Measurements from ENCODE around the gene SLC7A11.

The SLC7A11 gene

GRCh38 chr4:138242076-138242833, at the start of gene SLC7A11:
TSS of gene SLC7A11 (minus strand) at chr4:138242349. CDS start at chr4:138242069, 280 bp downstream.
- Histone ChIP-seq H3K27ac (ENCODE audit: low read depth, low read length) (no peak within 1 kb of the TSS), H3K9ac (ENCODE audit: low read length) (no peak within 1 kb of the TSS)

GRCh38 chr4:138291431-138291830, 49.3 kb upstream of the SLC7A11 start:
- Histone ChIP-seq H3K27me3 (ENCODE audit: control insufficient read depth, insufficient read depth, low read length) (no peaks in the 10 kb centered on the region), H3K4me3 (ENCODE audit: low read length) (no peak overlapping the region), H3K4me1 (ENCODE audit: control insufficient read depth, insufficient read depth, low read length) (no peaks in the 10 kb centered on the region), H3K27ac (ENCODE audit: low read depth, low read length) (no peak overlapping the region), H3K36me3 (ENCODE audit: control insufficient read depth, insufficient read depth, low read length) (no peaks in the 10 kb centered on the region), H3K9ac (ENCODE audit: low read length) (no peak overlapping the region)

More at GRCh38 chr4:138242076-138242833, at the start of gene SLC7A11:
- Histone ChIP-seq H3K4me3 (ENCODE audit: low read length) (peak within 1 kb of the TSS; percentile 49), H3K36me3 (ENCODE audit: control insufficient read depth, insufficient read depth, low read length) (no peaks in the 10 kb centered on the region), H3K4me1 (ENCODE audit: control insufficient read depth, insufficient read depth, low read length) (no peaks in the 10 kb centered on the region), H3K27me3 (ENCODE audit: control insufficient read depth, insufficient read depth, low read length) (no peaks in the 10 kb centered on the region)

GRCh38 chr4:138290805-138291204, 48.7 kb upstream of the SLC7A11 start:
- Histone ChIP-seq H3K4me3 (ENCODE audit: low read length) (no peak overlapping the region), H3K9ac (ENCODE audit: low read length) (no peak overlapping the region), H3K27me3 (ENCODE audit: control insufficient read depth, insufficient read depth, low read length) (no peaks in the 10 kb centered on the region), H3K4me1 (ENCODE audit: control insufficient read depth, insufficient read depth, low read length) (no peaks in the 10 kb centered on the region), H3K27ac (ENCODE audit: low read depth, low read length) (no peak overlapping the region), H3K36me3 (ENCODE audit: control insufficient read depth, insufficient read depth, low read length) (no peaks in the 10 kb centered on the region)

- no peak overlapping the region for H3K27ac ChIP-seq (ENCODE audit: low read depth, low read length)
- no peak overlapping the region for H3K4me3 ChIP-seq (ENCODE audit: low read length)
- H3K36me3 ChIP-seq (ENCODE audit: control insufficient read depth, insufficient read depth, low read length), result no peaks in the 10 kb centered on the region
- H3K9ac ChIP-seq (ENCODE audit: low read length), result no peak overlapping the region
- no peaks in the 10 kb centered on the region for H3K27me3 ChIP-seq (ENCODE audit: control insufficient read depth, insufficient read depth, low read length)
- no peaks in the 10 kb centered on the region for H3K4me1 ChIP-seq (ENCODE audit: control insufficient read depth, insufficient read depth, low read length)
Measured at GRCh38 chr4:138279286-138279685, 37.1 kb upstream of the SLC7A11 start.

- no peak overlapping the region for H3K27ac ChIP-seq (ENCODE audit: low read depth, low read length)
- no peaks in the 10 kb centered on the region for H3K4me1 ChIP-seq (ENCODE audit: control insufficient read depth, insufficient read depth, low read length)
- no peaks in the 10 kb centered on the region for H3K36me3 ChIP-seq (ENCODE audit: control insufficient read depth, insufficient read depth, low read length)
- no peak overlapping the region for H3K9ac ChIP-seq (ENCODE audit: low read length)
- no peak overlapping the region for H3K4me3 ChIP-seq (ENCODE audit: low read length)
- H3K27me3 ChIP-seq (ENCODE audit: control insufficient read depth, insufficient read depth, low read length), result no peaks in the 10 kb centered on the region
Measured at GRCh38 chr4:138277133-138277532, 35.0 kb upstream of the SLC7A11 start.

GRCh38 chr4:138275963-138276621, 33.9 kb upstream of the SLC7A11 start:
- Histone ChIP-seq H3K4me3 (ENCODE audit: low read length) (no peak overlapping the region), H3K27me3 (ENCODE audit: control insufficient read depth, insufficient read depth, low read length) (no peaks in the 10 kb centered on the region), H3K36me3 (ENCODE audit: control insufficient read depth, insufficient read depth, low read length) (no peaks in the 10 kb centered on the region), H3K9ac (ENCODE audit: low read length) (no peak overlapping the region), H3K27ac (ENCODE audit: low read depth, low read length) (no peak overlapping the region), H3K4me1 (ENCODE audit: control insufficient read depth, insufficient read depth, low read length) (no peaks in the 10 kb centered on the region)

GRCh38 chr4:138275216-138275615, 33.1 kb upstream of the SLC7A11 start:
- H3K9ac ChIP-seq (ENCODE audit: low read length), result no peak overlapping the region
- H3K4me1 ChIP-seq (ENCODE audit: control insufficient read depth, insufficient read depth, low read length), result no peaks in the 10 kb centered on the region
- no peak overlapping the region for H3K27ac ChIP-seq (ENCODE audit: low read depth, low read length)
- H3K36me3 ChIP-seq (ENCODE audit: control insufficient read depth, insufficient read depth, low read length), result no peaks in the 10 kb centered on the region
- H3K27me3 ChIP-seq (ENCODE audit: control insufficient read depth, insufficient read depth, low read length), result no peaks in the 10 kb centered on the region
- no peak overlapping the region for H3K4me3 ChIP-seq (ENCODE audit: low read length)

GRCh38 chr4:138269175-138269574, 27.0 kb upstream of the SLC7A11 start:
- Histone ChIP-seq H3K27me3 (ENCODE audit: control insufficient read depth, insufficient read depth, low read length) (no peaks in the 10 kb centered on the region), H3K4me3 (ENCODE audit: low read length) (no peak overlapping the region), H3K27ac (ENCODE audit: low read depth, low read length) (no peak overlapping the region), H3K9ac (ENCODE audit: low read length) (no peak overlapping the region), H3K36me3 (ENCODE audit: control insufficient read depth, insufficient read depth, low read length) (no peaks in the 10 kb centered on the region), H3K4me1 (ENCODE audit: control insufficient read depth, insufficient read depth, low read length) (no peaks in the 10 kb centered on the region)

GRCh38 chr4:138267835-138268234, 25.7 kb upstream of the SLC7A11 start:
- Histone ChIP-seq H3K36me3 (ENCODE audit: control insufficient read depth, insufficient read depth, low read length) (no peaks in the 10 kb centered on the region), H3K4me1 (ENCODE audit: control insufficient read depth, insufficient read depth, low read length) (no peaks in the 10 kb centered on the region), H3K27me3 (ENCODE audit: control insufficient read depth, insufficient read depth, low read length) (no peaks in the 10 kb centered on the region), H3K9ac (ENCODE audit: low read length) (no peak overlapping the region), H3K4me3 (ENCODE audit: low read length) (no peak overlapping the region), H3K27ac (ENCODE audit: low read depth, low read length) (no peak overlapping the region)

GRCh38 chr4:138266948-138267347, 24.8 kb upstream of the SLC7A11 start:
- no peak overlapping the region for H3K9ac ChIP-seq (ENCODE audit: low read length)
- no peak overlapping the region for H3K4me3 ChIP-seq (ENCODE audit: low read length)
- H3K36me3 ChIP-seq (ENCODE audit: control insufficient read depth, insufficient read depth, low read length), result no peaks in the 10 kb centered on the region
- no peaks in the 10 kb centered on the region for H3K27me3 ChIP-seq (ENCODE audit: control insufficient read depth, insufficient read depth, low read length)
- H3K27ac ChIP-seq (ENCODE audit: low read depth, low read length), result no peak overlapping the region
- H3K4me1 ChIP-seq (ENCODE audit: control insufficient read depth, insufficient read depth, low read length), result no peaks in the 10 kb centered on the region

GRCh38 chr4:138263247-138263816, 21.2 kb upstream of the SLC7A11 start:
- H3K4me1 ChIP-seq (ENCODE audit: control insufficient read depth, insufficient read depth, low read length), result no peaks in the 10 kb centered on the region
- H3K9ac ChIP-seq (ENCODE audit: low read length), result no peak overlapping the region
- no peak overlapping the region for H3K27ac ChIP-seq (ENCODE audit: low read depth, low read length)
- H3K27me3 ChIP-seq (ENCODE audit: control insufficient read depth, insufficient read depth, low read length), result no peaks in the 10 kb centered on the region
- no peaks in the 10 kb centered on the region for H3K36me3 ChIP-seq (ENCODE audit: control insufficient read depth, insufficient read depth, low read length)
- H3K4me3 ChIP-seq (ENCODE audit: low read length), result no peak overlapping the region

- Histone ChIP-seq H3K4me3 (ENCODE audit: low read length) (no peak overlapping the region), H3K36me3 (ENCODE audit: control insufficient read depth, insufficient read depth, low read length) (no peaks in the 10 kb centered on the region), H3K27ac (ENCODE audit: low read depth, low read length) (no peak overlapping the region), H3K4me1 (ENCODE audit: control insufficient read depth, insufficient read depth, low read length) (no peaks in the 10 kb centered on the region), H3K27me3 (ENCODE audit: control insufficient read depth, insufficient read depth, low read length) (no peaks in the 10 kb centered on the region), H3K9ac (ENCODE audit: low read length) (no peak overlapping the region)
Measured at GRCh38 chr4:138262469-138262868, 20.3 kb upstream of the SLC7A11 start.
